CD1c-positive myeloid dendritic cell (primary cell): ENCODE data around the gene SYNE1.
"Not testable (repeated sequence)": the region's sequence is repeated elsewhere in the genome, so short reads cannot be mapped to it uniquely, and the experiment has no call there.

Experiments used
- DNase-seq: peaks from one replicate; pipeline ENCODE4 v3.0.0-alpha.2; 2016; ENCODE audit errors: extremely low spot score

Gene SYNE1

DNA sequence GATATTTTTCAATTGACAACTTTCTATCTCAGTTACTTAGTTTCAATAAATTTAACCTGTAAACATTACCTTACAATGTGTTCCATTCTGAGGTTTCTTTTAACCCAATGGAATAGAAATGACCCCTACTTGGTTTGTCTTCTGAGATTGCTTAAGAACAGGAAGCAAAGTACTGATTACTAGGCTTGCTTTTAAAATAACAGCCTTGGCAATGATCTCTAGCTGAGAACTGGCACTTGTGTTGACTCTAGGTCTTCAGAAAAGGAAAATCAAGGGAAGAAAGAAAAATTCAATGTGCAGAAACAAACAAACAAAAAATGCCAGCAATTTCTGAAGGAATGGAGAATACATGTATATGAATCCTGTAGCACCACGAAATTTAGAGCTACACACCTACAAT, 66.1 kb downstream of the SYNE1 start:
- DNase-seq = no peak

GRCh38 chr6:152566103-152566875, 70.9 kb downstream of the SYNE1 start:
- no peak for DNase-seq

DNA sequence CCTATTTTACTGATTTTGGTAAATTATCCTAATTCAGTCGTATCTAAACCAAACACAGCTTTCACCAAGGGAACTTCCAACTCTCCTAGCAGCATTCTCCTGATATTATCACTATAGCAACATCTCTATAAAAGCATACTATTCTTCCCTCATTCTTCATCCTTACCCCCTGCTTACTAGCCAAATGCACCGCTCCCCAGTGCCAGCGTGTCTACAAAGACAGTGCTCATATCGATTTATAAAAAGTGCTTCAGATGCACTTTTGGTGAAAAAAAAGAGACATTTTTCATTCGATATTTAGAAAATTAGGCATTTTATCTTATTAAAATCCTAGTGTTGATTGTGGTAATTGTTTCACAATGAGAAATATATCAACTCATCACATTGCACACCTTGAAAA, 74.0 kb downstream of the SYNE1 start:
- no peak for DNase-seq

DNA sequence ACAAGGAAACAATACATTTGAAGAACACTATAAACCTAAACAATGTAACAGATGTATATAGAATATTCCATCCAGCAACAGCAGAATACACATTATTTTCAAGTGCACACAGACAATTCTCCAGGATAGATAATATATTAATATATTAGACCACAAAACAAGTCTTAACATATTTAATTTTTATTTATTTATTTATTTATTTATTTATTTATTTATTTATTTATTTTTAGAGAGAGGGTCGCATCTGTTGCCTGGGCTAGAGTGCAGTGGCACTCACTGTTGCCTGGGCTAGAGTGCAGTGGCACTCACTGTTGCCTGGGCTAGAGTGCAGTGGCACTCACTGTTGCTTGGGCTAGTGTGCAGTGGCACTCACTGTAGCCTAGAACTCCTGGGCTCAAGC, 78.4 kb downstream of the SYNE1 start:
- DNase-seq = not testable (repeated sequence)

GRCh38 chr6:152557502-152557901, 79.7 kb downstream of the SYNE1 start:
- DNase-seq = no peak

DNA sequence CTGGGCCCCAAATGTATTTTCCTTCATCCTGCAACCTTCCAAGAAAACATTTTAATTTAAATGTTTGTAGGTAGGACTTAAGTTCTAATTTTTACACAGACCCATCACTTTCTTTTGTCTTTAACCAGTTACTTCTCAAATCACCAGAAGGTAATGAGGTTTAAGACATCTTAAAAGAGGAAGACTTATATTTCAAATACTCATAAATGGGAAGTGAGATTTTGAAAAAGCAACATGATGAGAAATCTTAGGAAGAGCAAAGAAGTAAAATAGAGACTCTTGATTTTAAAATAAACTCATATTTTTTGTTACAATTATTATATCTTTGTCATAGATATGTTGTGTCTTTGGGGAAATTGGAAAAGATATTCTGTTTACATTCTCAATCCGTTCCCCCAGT, 82.3 kb downstream of the SYNE1 start:
- peak; percentile 47 for DNase-seq

GRCh38 chr6:152552616-152553209, 84.4 kb downstream of the SYNE1 start:
- DNase-seq = peak; percentile 65

DNA sequence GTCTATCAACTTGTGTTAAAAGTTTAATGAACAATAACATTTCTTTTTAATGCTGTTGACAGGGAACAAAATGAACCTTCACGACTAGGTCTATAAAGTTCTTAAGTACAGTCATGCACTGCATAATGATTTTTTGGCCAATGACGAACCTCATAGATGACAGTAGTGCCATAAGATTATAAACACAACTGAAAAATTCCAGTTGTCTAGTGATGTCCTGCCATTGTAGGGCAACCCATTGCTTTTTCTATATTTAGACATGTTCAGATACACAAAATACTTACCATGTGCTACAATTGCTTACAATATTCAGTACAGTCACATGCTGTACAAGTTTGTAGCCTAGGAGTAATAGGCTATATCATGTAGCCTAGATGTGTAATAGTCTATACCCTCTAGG, 93.6 kb downstream of the SYNE1 start:
- DNase-seq = no peak

GRCh38 chr6:152540381-152540780, 96.8 kb downstream of the SYNE1 start:
- DNase-seq = no peak

DNA sequence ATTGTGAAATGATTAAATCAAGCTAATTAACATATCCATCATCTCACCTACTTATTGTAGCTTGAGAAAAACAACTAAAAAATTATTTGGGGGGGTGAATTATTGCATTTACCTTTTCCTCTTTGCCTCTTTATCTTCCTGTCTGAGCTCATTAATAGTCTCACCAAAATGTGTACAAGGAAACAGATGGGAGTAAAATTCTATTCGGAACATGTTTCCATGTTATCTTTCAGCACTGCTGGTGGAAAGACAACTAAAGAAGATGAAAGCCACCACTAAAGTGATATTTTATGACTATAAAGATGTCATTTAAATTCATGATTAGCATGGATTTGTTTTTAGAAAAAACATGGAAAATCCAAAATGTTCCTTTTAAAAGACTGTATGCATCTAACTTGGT, 102.6 kb downstream of the SYNE1 start:
- DNase-seq = no peak

GRCh38 chr6:152532556-152533422, 104.4 kb downstream of the SYNE1 start:
- no peak for DNase-seq

DNA sequence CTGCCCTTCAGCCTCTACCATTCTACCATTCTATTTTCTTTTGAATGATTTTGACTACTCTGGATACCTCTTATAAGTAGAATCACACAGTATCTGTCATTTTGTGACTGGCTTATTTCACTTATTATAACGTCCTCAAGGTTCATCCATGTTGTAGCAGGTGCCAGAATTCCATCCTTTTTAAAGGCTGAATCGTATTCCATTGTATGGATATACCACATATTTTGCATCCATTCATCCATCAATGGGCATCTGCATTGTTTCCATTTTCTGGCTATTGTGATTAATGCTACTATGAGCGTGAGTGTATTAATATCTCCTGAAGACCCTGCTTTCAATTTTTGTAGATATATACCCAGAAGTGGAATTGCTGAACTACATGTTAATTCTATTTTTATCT, 105.5 kb downstream of the SYNE1 start:
- DNase-seq = no peak

GRCh38 chr6:152529369-152529768, 107.8 kb downstream of the SYNE1 start:
- DNase-seq = no peak

GRCh38 chr6:152514120-152514519, 123.0 kb downstream of the SYNE1 start:
- not testable (repeated sequence) for DNase-seq

GRCh38 chr6:152509916-152510315, 127.2 kb downstream of the SYNE1 start:
- DNase-seq = no peak

- no peak for DNase-seq
Measured at GRCh38 chr6:152508477-152508876, 128.7 kb downstream of the SYNE1 start.

GRCh38 chr6:152503546-152503945, 133.6 kb downstream of the SYNE1 start:
- DNase-seq = no peak

DNA sequence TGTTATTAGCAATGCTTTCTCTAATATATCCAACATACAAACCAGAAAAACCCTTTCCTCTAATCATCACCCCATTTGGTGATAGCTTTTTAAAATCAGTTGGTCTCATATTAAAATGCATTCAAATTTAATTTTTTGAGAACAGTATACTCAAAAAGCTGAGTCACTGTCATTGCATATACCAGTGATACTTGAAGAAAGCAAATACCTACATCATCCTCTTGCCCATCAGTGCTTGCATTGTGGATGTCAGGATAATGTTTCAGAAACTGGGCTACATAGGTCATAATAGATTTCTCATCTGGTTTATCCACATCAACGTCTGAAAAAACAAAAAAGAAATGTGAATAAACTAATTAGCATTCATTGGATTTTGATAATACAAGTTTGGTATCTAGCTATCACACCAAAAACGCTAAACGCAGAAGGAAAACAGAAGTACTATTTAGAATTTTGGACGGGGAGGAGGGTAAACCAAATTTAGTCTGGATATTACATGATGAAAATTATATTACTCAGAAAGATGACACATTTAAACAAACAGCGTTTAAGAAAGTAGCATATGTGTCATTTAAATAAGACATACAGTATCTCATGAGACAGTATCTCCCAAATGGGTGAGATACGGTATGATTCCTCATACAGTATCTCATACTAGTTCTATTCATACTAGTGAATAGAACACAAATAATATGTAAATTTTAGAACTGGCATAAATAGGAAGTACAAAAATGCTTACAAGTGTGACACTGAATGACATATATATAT, 134.6 kb downstream of the SYNE1 start:
- no peak for DNase-seq

DNA sequence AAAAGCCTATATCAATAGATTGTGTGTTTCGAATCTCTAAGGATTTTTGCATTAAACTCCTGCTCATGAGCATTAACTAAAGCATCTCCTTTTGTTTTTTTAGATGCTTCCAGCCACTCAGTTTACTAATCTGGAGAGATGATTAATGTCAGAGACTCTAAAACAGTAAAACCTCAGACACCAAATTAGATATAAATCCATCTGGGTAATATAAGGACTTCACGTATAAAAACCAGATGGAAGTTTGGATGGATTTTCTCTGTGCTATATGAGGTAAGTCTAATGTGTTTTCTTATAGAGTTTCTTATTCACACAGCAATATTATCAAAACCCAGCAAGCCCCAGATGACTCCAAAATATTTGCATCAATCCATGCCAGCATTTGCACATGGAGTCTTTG, 137.2 kb downstream of the SYNE1 start:
- no peak for DNase-seq

DNA sequence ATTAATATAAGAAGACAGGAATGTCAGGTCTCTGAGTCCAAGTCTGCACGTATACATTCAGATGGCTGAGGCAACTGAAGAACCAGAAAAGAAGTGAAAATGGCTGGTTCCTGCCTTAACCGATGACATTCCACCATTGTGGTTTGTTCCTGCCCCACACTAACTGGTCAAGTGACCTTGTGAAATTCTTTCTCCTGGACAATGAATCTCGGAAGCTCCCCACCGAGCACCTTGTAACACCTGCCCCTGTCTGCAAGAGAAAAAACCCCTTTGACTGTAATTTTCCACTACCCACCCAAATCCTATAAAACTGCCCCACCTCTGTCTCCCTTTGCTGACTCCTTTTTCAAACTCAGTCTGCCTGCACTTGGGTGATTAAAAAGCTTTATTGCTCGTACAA, 140.4 kb downstream of the SYNE1 start:
- DNase-seq = no peak

DNA sequence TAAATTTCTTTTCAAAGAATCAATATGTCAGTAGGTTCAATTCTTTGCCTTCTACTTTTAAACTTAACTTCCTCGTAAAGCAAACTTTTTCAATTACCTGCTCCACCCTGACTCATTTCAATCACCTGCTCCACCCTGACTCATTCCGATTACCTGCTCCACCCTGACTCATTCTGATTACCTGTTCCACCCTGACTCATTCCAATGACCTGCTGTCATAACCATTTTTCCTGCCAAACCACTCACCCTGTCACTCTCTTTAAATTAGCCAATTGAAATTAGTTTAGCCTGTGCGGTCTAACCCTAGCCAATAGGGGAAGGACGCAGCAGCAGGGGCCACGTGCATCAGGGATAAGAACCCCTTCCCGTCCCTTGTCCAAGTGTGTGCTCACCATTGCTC, 141.7 kb downstream of the SYNE1 start:
- not testable (repeated sequence) for DNase-seq

DNA sequence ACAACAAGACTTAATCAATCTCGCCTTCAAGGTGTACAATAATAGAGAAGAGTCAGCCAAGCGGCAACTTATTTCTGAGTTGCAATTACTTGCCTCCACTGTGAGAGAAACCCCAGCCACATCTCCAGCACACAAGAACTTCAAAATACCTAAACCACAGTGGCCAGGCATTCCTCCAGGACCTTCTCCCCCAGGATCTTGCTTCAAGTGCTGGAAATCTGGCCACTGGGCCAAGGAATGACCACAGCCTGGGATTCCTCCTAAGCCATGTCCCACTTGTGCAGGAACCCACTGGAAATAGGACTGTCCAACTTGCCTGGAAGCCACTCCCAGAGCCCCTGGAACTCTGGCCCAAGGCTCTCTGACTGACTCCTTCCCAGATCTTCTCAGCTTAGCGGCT, 144.9 kb downstream of the SYNE1 start:
- not testable (repeated sequence) for DNase-seq
